H1 (cell line): Measurements from ENCODE around the gene CXCL16.

ENCODE experiments used
- CREB1 ChIP-seq: IDR thresholded peaks from 2 replicates; pipeline ENCODE4 v1.6.1; 2012; ENCODE audit warnings: inconsistent platforms
- JUND ChIP-seq: IDR thresholded peaks from 2 replicates; pipeline ENCODE4 v1.6.1; 2011; ENCODE audit warnings: mild to moderate bottlenecking, improper control_type of control experiment, low read length
- POLR2A ChIP-seq, 2 experiments: IDR thresholded peaks; 1 replicate in 1 of 2; 2 replicates in 1 of 2; pipeline ENCODE4 v1.6.1; 2011; ENCODE audit warnings: low read depth in 2 of 2, low read length in 2 of 2, mild to moderate bottlenecking in 2 of 2; ENCODE audit errors: control extremely low read depth in 1 of 2
- POLR2AphosphoS5 ChIP-seq: IDR thresholded peaks from 2 replicates; pipeline ENCODE4 v1.6.1; 2011; ENCODE audit warnings: low read depth, low read length
- TBP ChIP-seq: IDR thresholded peaks from 2 replicates; pipeline ENCODE4 v1.6.1; 2011; ENCODE audit warnings: low read depth, low read length, improper control_type of control experiment
- TF ChIP-seq, protein P1 (sequence below), 3 experiments: IDR thresholded peaks; 1 replicate in 2 of 3; 2 replicates in 1 of 3; pipeline versions ENCODE4 v1.5.1 to v1.6.1; 2011; ENCODE audit warnings: low read length in 3 of 3, mild to moderate bottlenecking in 3 of 3, inconsistent platforms in 2 of 3, low read depth in 1 of 3, moderate library complexity in 1 of 3; ENCODE audit not compliant: insufficient read depth in 1 of 3; ENCODE audit errors: control extremely low read depth in 1 of 3
- TF ChIP-seq, protein P2 (sequence below): IDR thresholded peaks from 2 replicates; pipeline ENCODE4 v1.6.1; 2011; ENCODE audit warnings: low read depth, mild to moderate bottlenecking, low read length; ENCODE audit not compliant: insufficient read depth
- TF ChIP-seq, protein P3 (sequence below): IDR thresholded peaks from 2 replicates; pipeline ENCODE4 v1.6.1; 2011; ENCODE audit warnings: low read length, improper control_type of control experiment

DNA sequence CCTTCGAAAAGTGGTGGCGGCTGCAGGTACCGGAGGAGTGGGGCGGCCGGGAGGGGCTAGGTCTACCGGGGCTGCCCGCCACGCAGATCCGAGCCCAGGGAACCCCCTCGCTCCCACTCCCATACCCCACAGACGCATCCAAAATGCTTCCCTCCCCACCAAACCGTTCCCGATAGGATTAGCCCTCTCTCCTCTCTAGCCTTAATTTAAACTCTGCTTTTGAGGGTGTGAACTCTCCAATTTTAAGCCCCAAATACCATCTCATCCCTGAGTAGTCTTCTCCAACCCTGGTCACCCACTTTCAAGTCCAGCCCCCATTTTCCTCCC, 260 bp upstream of the CXCL16 start:
- TF ChIP-seq, protein P1, sequence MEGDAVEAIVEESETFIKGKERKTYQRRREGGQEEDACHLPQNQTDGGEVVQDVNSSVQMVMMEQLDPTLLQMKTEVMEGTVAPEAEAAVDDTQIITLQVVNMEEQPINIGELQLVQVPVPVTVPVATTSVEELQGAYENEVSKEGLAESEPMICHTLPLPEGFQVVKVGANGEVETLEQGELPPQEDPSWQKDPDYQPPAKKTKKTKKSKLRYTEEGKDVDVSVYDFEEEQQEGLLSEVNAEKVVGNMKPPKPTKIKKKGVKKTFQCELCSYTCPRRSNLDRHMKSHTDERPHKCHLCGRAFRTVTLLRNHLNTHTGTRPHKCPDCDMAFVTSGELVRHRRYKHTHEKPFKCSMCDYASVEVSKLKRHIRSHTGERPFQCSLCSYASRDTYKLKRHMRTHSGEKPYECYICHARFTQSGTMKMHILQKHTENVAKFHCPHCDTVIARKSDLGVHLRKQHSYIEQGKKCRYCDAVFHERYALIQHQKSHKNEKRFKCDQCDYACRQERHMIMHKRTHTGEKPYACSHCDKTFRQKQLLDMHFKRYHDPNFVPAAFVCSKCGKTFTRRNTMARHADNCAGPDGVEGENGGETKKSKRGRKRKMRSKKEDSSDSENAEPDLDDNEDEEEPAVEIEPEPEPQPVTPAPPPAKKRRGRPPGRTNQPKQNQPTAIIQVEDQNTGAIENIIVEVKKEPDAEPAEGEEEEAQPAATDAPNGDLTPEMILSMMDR (IDR thresholded peaks at IDR 0.05; ENCODE audit: control extremely low read depth in 1 of 3, insufficient read depth in 1 of 3, low read depth in 1 of 3, low read length in 3 of 3): no peak
- no peak for TF ChIP-seq JUND
- no peak for TF ChIP-seq TBP
- TF ChIP-seq, protein P2, sequence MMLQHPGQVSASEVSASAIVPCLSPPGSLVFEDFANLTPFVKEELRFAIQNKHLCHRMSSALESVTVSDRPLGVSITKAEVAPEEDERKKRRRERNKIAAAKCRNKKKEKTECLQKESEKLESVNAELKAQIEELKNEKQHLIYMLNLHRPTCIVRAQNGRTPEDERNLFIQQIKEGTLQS: no peak
- TF ChIP-seq, protein P3, sequence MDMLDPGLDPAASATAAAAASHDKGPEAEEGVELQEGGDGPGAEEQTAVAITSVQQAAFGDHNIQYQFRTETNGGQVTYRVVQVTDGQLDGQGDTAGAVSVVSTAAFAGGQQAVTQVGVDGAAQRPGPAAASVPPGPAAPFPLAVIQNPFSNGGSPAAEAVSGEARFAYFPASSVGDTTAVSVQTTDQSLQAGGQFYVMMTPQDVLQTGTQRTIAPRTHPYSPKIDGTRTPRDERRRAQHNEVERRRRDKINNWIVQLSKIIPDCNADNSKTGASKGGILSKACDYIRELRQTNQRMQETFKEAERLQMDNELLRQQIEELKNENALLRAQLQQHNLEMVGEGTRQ: no peak
- no peak for TF ChIP-seq POLR2A (IDR thresholded peaks at IDR 0.05; ENCODE audit: control extremely low read depth in 1 of 2, low read depth in 2 of 2, low read length in 2 of 2)
- TF ChIP-seq POLR2AphosphoS5: no peak
- TF ChIP-seq CREB1: no peak
